ENCODE results near the gene VPS37C. TPM values are rescaled to one million over a fixed set of nuclear protein-coding genes. Genes with fewer than 3 reads are reported as not detected.
A peak's percentile ranks its signal among the peaks of the same experiment; 100 is the strongest.

The VPS37C gene
- total RNA-seq, 1 donor from 2014 or later, result 29.1 TPM

- Mint-ChIP-seq H3K27me3 (ENCODE audit: low read depth) (no peaks in the 10 kb centered on the region), H3K4me3 (peak overlapping the region; percentile 28), H3K27ac (peak overlapping the region; percentile 93), H3K36me3 (peaks cover 30% of the 10 kb centered on the region), H3K9me3 (peaks cover 26% of the 10 kb centered on the region), H3K4me1 (peaks cover 44% of the 10 kb centered on the region)
- no peak for TF ChIP-seq CTCF (IDR thresholded peaks at IDR 0.05; ENCODE audit: unreplicated experiment)
- no peak for DNase-seq (ENCODE audit: low spot score in 2 of 2, unreplicated experiment in 2 of 2)
These were observed 2.4 kb downstream of the VPS37C start for GRCh38 chr11:61158691-61159381.

- Mint-ChIP-seq H3K27me3 (ENCODE audit: low read depth) (no peaks in the 10 kb centered on the region), H3K9me3 (peaks cover 26% of the 10 kb centered on the region), H3K4me1 (peaks cover 55% of the 10 kb centered on the region), H3K4me3 (no peak overlapping the region), H3K36me3 (peaks cover 30% of the 10 kb centered on the region), H3K27ac (peak overlapping the region; percentile 44)
- no peak for DNase-seq (ENCODE audit: low spot score in 2 of 2, unreplicated experiment in 2 of 2)
- TF ChIP-seq CTCF (IDR thresholded peaks at IDR 0.05; ENCODE audit: unreplicated experiment), result no peak
These were observed 3.5 kb downstream of the VPS37C start for GRCh38 chr11:61157743-61158142.

- no peak for TF ChIP-seq CTCF (IDR thresholded peaks at IDR 0.05; ENCODE audit: unreplicated experiment)
- H3K4me1 Mint-ChIP-seq, result peaks cover 61% of the 10 kb centered on the region
- no peak overlapping the region for H3K4me3 Mint-ChIP-seq
- no peak overlapping the region for H3K27ac Mint-ChIP-seq
- peaks cover 26% of the 10 kb centered on the region for H3K9me3 Mint-ChIP-seq
- no peak for DNase-seq (ENCODE audit: low spot score in 2 of 2, unreplicated experiment in 2 of 2)
- peaks cover 30% of the 10 kb centered on the region for H3K36me3 Mint-ChIP-seq
- no peaks in the 10 kb centered on the region for H3K27me3 Mint-ChIP-seq (ENCODE audit: low read depth)
These were observed 5.5 kb downstream of the VPS37C start for GRCh38 chr11:61155741-61156140.

- Mint-ChIP-seq H3K27ac (no peak overlapping the region), H3K4me1 (peaks cover 61% of the 10 kb centered on the region), H3K9me3 (peaks cover 26% of the 10 kb centered on the region)
These were observed 5.9 kb downstream of the VPS37C start for GRCh38 chr11:61155312-61155711.

GRCh38 chr11:61154528-61154927 lies 6.7 kb downstream of the VPS37C start:
- H3K36me3 Mint-ChIP-seq, result peaks cover 30% of the 10 kb centered on the region
- DNase-seq (ENCODE audit: low spot score in 2 of 2, unreplicated experiment in 2 of 2), result no peak
- H3K4me1 Mint-ChIP-seq, result peaks cover 64% of the 10 kb centered on the region
- peak overlapping the region; percentile 83 for H3K27ac Mint-ChIP-seq
- no peak for TF ChIP-seq CTCF (IDR thresholded peaks at IDR 0.05; ENCODE audit: unreplicated experiment)
- no peaks in the 10 kb centered on the region for H3K27me3 Mint-ChIP-seq (ENCODE audit: low read depth)
- no peak overlapping the region for H3K4me3 Mint-ChIP-seq
- peaks cover 26% of the 10 kb centered on the region for H3K9me3 Mint-ChIP-seq

More at GRCh38 chr11:61155312-61155711, 5.9 kb downstream of the VPS37C start:
- H3K36me3 Mint-ChIP-seq, result peaks cover 30% of the 10 kb centered on the region
- no peak for TF ChIP-seq CTCF (IDR thresholded peaks at IDR 0.05; ENCODE audit: unreplicated experiment)
- no peak for DNase-seq (ENCODE audit: low spot score in 2 of 2, unreplicated experiment in 2 of 2)
- no peak overlapping the region for H3K4me3 Mint-ChIP-seq
- no peaks in the 10 kb centered on the region for H3K27me3 Mint-ChIP-seq (ENCODE audit: low read depth)

All from mesothelial cell of epicardium (in vitro differentiated cells).